GM10847 (cell line): ENCODE data around the gene CFB.

ENCODE experiments used
- POLR2A ChIP-seq: IDR thresholded peaks from 2 replicates; pipeline ENCODE4 v1.6.1; 2011; ENCODE audit not compliant: insufficient read length; ENCODE audit errors: extremely low read depth

The CFB gene

DNA sequence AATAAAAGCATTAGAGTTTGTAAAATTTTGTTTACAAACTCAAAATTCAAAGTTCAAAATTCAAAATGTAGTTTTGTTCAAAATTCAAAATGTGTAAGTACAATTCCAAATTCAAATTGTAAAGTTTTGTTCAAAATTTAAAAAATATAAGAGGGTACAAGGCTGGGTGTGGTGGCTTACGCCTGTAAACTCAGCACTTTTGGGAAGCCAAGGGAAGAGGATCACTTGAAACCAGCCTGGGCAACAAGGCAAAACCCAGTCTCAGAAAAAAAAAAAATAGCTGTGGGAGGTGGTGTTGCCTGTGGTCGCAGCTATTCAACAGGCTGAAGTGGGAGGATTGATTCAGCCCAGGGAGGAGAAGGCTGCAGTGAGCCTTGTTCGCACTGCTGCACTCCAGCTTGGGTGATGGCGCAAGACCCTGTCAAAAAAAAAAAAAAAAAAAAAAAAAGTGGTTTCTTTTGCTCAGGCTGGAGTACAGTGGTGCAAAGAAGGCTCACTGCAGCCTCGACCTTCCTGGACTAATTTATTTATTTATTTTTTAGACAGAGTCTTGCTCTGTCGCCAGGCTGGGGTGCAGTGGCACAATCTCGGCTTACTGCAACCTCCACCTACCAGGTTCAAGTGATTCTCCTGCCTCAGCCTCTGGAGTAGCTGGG is 38.6 kb upstream of the CFB start:
- no peak for TF ChIP-seq POLR2A

DNA sequence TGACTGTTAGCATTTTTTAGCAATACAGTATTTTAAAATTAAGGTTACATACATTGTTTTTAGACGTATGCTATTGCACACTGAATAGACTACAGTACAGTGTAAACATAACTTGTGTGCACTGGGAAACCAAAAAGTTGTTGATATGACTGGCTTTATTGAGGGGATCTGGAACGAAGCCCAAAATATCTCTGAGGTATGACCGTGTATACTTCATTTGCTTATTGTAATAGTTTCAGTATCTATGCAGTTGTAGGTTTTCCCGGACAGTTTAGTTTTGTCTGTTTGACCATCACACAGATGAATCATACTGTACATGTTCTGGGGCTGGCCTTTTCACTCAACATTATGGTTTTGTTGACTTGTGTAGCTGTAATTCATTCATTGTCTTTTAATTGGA is 37.1 kb upstream of the CFB start:
- TF ChIP-seq POLR2A: no peak

DNA sequence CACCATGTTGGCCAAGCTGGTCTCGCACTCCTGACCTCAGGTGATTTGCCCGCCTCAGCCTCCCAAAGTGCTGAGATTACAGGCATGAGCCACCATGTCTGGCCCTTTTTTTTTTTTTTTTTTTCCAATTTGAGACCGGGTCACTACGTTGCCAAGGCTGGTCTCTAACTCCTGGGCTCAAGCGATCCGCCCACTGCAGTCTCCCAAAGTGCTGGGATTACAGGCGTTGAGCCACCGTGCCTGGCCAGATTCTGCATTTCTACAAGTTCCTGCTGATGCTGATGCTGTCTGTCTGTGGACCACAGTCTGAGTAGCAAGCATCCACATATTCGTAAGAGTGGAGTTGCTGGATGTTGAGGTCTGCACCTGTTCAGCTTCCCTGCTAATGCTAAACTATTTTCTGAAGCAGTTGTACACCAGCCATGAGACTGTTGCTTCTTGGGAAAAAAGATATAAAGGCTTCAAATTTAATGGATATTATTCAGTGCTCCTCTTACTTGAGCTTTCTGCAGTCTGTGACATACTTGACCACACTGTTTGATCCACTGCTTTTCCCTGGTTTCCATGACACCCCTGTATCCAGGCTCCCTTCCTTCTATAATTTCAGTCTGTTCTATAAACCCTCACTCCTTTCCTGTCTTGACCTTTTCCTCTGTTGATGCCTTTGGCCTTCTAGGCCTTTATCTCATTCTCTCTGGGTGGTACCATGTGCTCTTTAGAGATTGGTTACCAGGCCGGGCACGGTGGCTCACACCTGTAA is 33.9 kb upstream of the CFB start:
- TF ChIP-seq POLR2A: no peak

DNA sequence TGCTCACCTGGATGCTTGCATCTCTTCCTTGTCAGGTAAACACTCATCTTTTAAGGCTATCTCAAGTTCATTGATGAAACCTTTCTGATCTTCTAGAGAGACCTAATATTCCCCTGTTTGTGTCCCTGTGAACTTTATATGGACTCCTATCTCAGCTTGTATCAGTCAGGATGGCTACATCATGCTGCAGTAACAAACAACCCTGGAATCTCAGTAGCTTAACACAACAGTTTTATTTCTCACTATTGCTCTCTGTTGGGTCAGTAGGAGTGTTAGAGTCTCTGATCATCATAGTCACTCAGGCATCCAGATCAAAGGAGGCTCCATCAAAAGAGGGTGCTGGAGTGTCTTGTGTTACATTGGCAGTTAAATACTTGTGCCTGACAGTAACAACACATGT is 30.5 kb upstream of the CFB start:
- no peak for TF ChIP-seq POLR2A

DNA sequence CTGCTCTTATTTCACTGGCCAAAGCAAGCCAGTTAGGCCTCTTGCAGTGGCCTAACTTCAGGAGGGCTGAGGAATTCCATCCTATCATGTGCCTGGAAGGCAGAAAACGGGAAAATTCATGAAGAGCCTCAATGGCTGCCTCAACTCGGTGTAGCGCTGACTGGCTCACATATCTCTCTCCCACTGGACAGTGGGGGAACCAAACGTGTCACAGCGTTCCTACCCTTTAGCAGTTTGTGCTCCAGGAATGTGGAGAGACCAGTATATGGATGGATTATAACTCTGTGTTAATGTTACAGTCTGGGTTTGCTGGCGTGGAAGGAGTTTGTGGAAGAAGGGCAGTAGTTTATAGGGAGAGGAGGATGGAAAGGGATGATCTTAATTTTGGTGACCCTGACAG is 30.1 kb upstream of the CFB start:
- TF ChIP-seq POLR2A: no peak

DNA sequence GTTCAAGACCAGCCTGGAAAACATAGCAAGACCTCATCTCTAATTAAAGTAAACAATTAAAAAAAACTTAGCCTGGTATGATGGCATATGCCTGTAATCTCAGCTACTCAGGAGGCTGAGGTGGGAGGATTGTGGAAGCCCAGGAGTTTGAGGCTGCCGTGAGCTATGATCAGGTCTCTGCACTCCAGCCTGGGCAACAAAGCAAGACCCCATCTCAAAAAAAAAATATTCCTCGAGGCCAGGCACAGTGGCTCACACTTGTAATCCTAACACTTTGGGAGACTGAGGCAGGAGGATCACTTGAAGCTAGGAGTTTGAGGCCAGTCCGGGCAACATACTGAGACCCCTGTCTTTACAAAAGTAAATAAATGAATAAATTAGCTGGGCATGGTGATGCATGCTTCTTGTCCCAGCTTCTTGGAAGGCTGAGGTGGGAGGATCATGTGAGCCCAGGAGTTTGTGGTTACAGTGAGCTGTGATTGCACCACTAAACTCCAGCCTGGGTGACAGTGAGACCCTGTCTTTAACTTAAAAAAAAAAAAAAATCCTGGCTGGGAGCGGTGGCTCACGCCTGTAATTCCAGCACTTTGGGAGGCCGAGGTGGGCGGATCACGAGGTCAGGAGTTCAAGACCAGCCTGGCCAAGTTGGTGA is 27.7 kb upstream of the CFB start:
- no peak for TF ChIP-seq POLR2A

DNA sequence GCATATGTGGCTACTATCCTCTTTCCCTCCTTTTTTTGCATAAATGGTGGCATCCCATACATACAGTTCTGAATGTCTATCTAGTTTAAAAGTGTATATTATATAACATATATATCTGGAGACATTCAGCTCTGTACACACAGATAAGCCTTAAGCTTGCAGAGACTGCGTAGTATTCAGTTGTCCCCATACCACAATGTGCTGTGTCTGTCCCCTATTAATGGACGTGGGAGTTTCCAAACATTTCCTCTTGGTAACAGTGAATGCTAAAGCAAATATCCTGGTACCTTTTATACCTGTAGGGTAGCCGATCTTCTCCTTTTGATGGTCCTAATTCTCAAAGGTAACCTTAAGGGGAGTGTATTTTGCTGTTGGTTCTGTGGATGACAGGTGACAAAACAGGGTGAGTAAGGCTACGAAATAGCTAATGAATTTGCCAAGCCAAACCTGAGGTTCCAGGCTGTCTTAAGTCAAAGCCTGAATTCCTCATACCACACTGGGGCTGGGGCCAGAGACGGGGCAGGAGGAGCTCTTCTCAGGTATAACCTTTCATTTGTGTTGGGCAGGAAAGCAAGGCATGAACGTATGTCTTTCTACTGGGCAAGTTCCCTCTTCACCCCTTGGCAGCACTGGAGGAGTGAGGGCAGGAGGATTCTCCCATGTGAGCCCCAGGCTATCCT is 26.1 kb upstream of the CFB start:
- TF ChIP-seq POLR2A: no peak

DNA sequence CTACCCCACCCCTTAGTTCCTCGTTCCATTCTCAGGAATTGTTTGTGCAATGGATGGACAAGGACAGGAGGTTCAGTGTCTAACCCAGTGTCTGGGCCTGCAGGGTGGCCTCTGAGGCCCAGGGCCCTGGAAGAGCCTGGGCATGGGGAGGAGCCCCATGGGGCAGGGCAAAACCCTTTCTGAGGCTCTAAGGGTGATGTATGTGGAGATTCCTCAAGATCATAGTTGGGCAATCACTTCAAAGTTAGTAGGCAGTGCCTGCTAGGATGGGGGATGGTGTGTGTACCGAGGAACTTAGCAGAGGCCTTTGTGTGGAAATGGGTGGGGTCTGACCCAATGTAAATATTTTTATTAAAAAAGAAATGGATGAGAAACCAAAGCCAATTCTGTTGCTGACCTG is 25.1 kb upstream of the CFB start:
- TF ChIP-seq POLR2A: no peak

DNA sequence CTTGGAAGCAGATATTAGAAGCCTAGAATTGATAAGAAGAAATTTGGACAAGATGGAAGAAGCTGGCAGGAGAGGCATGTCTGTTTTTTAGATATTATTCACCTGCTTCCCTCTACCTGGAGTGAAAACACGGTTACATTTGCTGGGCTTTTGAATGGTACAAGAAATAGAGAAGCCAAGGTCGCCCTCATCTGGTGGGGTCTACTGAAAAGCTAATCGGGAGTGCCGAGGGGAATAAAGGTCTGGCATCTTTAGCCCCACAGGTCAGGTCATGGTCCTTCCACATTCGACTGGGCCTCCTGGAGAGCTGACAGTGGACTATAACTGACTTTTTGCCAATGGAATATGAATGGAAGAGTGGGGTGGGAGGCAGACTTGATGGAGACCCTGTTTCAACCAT is 23.0 kb upstream of the CFB start:
- TF ChIP-seq POLR2A: no peak

DNA sequence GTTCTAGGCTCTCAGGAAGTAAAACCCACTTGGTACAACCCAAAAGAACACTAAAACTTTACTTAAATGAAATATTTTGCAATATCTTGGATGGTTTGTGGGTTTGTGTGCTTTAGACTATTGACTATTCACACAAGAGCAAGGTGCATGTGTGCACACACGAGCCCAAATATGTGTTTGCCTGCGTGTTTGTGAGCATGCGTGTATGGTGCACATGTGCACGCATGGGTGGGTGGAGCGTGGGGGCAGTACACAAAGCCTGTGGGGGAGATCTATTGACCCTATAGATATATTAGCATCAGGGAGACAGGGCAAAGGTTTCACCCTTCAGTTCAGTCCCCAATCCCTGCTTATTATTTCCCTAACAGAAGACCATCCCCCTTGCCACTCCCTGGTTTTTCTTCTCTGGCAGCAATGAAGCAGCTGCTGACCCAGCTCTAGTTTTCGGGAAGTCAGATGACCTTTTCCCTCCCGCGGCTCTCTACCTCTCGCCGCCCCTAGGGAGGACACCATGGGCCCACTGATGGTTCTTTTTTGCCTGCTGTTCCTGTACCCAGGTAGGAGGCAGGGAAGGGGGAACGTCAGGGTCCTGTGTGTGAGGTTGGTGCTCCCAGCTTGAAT is 18.5 kb upstream of the CFB start, which contains the start of gene C2:
Gene C2, plus strand, starts transcription at position 476 of the 621 bp plus-strand sequence. Its CDS starts 36 bp downstream, at position 512.
- TF ChIP-seq POLR2A: no peak

DNA sequence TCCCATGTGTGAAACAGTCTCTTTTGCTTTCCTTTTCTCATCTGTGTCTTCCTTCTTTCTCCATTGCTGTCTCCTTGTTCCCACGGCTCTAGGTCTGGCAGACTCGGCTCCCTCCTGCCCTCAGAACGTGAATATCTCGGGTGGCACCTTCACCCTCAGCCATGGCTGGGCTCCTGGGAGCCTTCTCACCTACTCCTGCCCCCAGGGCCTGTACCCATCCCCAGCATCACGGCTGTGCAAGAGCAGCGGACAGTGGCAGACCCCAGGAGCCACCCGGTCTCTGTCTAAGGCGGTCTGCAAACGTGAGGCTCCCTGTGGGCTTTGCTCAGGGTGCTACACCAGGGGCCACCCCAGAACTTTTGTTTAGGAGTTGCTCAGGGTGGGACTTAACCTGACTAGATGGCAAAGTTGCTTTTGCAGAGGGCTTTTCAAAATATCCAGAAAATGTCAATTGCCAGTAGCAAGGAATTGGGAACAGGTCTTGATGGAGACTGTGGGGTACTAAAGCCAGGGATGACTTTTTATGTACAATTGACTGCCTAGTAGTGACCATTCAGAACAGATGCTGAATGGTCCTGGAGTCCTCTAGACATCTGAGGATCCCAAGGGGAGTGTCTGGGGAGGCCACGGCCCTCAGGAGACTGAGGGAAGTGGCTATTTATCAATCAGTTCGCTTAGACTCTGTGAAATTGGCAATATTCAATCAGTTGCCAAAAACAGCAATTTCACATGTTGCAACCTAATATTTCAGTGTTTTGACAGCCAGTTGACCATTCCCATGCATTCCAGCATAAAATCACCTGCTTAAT is 17.8 kb upstream of the CFB start:
- no peak for TF ChIP-seq POLR2A

DNA sequence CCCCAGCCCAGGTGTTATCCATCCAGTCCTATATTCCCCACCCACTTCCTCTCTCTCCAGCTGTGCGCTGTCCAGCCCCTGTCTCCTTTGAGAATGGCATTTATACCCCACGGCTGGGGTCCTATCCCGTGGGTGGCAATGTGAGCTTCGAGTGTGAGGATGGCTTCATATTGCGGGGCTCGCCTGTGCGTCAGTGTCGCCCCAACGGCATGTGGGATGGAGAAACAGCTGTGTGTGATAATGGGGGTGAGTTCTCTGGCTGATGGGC is 17.3 kb upstream of the CFB start:
- no peak for TF ChIP-seq POLR2A

DNA sequence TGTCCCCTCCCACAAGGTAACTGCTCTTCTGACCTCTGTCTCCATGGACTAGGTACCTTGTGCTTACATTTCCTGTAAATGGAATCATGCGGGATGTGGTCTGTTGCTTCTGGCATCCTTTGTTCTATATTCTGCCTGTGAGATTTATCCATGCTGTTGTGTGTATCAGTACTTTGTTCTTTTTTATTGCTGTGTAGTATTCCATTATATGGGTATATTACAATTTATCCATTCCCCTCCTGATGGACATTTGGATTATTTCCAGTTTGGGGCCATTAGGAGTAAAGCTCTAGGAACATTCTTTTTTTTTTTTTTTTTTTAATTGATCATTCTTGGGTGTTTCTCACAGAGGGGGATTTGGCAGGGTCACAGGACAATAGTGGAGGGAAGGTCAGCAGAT is 14.9 kb upstream of the CFB start:
- TF ChIP-seq POLR2A: no peak

DNA sequence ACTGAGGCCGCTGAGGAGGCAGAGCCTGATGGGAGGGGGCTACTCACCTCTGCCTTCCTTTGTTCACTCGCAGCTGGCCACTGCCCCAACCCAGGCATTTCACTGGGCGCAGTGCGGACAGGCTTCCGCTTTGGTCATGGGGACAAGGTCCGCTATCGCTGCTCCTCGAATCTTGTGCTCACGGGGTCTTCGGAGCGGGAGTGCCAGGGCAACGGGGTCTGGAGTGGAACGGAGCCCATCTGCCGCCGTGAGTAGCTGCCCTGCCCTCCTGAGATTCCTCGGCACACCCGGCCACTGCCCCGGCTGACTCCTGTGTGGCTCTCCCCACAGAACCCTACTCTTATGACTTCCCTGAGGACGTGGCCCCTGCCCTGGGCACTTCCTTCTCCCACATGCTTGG is 12.4 kb upstream of the CFB start:
- TF ChIP-seq POLR2A: no peak

DNA sequence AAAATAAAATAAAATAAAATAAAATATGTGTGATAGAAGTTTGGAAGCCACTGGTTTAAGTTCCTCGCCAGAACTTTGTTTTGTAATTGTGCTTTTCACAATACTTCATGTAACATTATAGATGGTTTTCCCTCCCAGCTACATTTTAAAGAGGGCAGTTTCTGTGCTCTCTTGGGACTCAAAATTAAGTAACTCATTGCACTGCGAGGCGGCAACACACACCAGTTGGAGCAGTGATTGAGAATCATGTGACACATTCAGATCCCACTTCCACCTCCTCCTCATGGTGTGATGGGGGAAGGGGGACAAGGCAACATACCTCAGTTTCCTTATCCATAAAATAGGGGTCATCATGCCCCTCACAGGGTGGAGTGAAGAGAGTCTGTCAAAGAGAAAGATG is 10.9 kb upstream of the CFB start:
- TF ChIP-seq POLR2A: no peak
